ENCODE data around the gene CROCC.
"Not testable (repeated sequence)": the region's sequence is repeated elsewhere in the genome, so short reads cannot be mapped to it uniquely, and the experiment has no call there.

CROCC gene

GRCh38 chr1:16921391-16922185 is at the start of gene CROCC:
Gene CROCC, plus strand, starts transcription at chr1:16921931. Its CDS starts 88 bp downstream, at chr1:16922019.
- DNase-seq (ENCODE audit: low read depth), result no peak

- DNase-seq (ENCODE audit: low read depth), result peak; percentile 65
These were observed 49.3 kb upstream of the CROCC start for GRCh38 chr1:16872152-16873075.

GRCh38 chr1:16873076-16873879 is 48.5 kb upstream of the CROCC start:
- peak; percentile 44 for DNase-seq (ENCODE audit: low read depth)

GRCh38 chr1:16874968-16875765 is 46.6 kb upstream of the CROCC start:
- not testable (repeated sequence) for DNase-seq (ENCODE audit: low read depth)

GRCh38 chr1:16881742-16882141 is 40.0 kb upstream of the CROCC start:
- not testable (repeated sequence) for DNase-seq (ENCODE audit: low read depth)

GRCh38 chr1:16882986-16883385 is 38.7 kb upstream of the CROCC start:
- no peak for DNase-seq (ENCODE audit: low read depth)

GRCh38 chr1:16884487-16884886 is 37.2 kb upstream of the CROCC start:
- DNase-seq (ENCODE audit: low read depth), result not testable (repeated sequence)

- DNase-seq (ENCODE audit: low read depth), result no peak
These were observed 34.7 kb upstream of the CROCC start for GRCh38 chr1:16886860-16887605.

GRCh38 chr1:16888860-16889816 is 32.6 kb upstream of the CROCC start:
- peak; percentile 71 for DNase-seq (ENCODE audit: low read depth)

GRCh38 chr1:16890539-16891021 is 31.2 kb upstream of the CROCC start:
- DNase-seq (ENCODE audit: low read depth), result not testable (repeated sequence)

GRCh38 chr1:16891057-16891456 is 30.7 kb upstream of the CROCC start:
- not testable (repeated sequence) for DNase-seq (ENCODE audit: low read depth)

GRCh38 chr1:16892978-16893525 is 28.7 kb upstream of the CROCC start:
- not testable (repeated sequence) for DNase-seq (ENCODE audit: low read depth)

GRCh38 chr1:16893796-16894195 is 27.9 kb upstream of the CROCC start:
- DNase-seq (ENCODE audit: low read depth), result not testable (repeated sequence)

GRCh38 chr1:16894338-16894737 is 27.4 kb upstream of the CROCC start:
- DNase-seq (ENCODE audit: low read depth), result not testable (repeated sequence)

- DNase-seq (ENCODE audit: low read depth), result not testable (repeated sequence)
These were observed 26.5 kb upstream of the CROCC start for GRCh38 chr1:16895233-16895597.

GRCh38 chr1:16895598-16896315 is 26.0 kb upstream of the CROCC start, which contains the start of gene RNU1-2:
Gene RNU1-2, plus strand, starts transcription at chr1:16895980.
- DNase-seq (ENCODE audit: low read depth), result peak; percentile 80

GRCh38 chr1:16896316-16897055 is 25.2 kb upstream of the CROCC start:
- peak; percentile 86 for DNase-seq (ENCODE audit: low read depth)
